ENCODE data around the gene IFT52. TPM values are rescaled to one million over a fixed set of nuclear protein-coding genes. Genes with fewer than 3 reads are reported as not detected.
A peak's percentile ranks its signal among the peaks of the same experiment; 100 is the strongest.

The IFT52 gene
- total RNA-seq, 4 donors from 2014 or later: 17.8 to 29.7 (median 23.1) TPM

DNA sequence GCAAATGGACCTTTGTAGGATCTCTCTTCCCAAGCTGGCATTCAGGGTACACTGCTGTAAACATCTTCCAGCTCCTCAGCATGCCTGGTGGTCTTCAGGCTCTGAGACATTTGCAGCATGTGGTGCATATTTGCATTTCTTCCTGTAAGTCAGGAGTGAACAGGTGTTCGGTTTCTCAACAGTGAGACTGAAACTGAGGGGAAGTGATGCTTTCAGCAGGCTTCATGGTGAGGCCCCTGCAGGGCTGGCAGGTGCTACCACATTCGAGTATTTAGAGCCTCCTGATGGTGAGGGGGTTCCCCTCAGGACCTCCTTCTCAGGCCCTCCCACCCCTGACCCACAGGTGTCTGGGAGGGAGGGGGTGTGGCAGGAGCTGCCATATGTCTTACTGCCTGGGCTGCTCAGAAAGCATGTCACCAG lies 91.3 kb downstream of the IFT52 start:
- Histone ChIP-seq H3K27me3 (no peaks in the 10 kb centered on the region), H3K9me3 (no peaks in the 10 kb centered on the region), H3K4me3 (no peak overlapping the region), H3K4me1 (no peaks in the 10 kb centered on the region), H3K27ac (peak overlapping the region in 1 of 4 donors; percentile 68), H3K36me3 (no peaks in the 10 kb centered on the region)
- no peak for DNase-seq (ENCODE audit: low spot score in 2 of 2)
- TF ChIP-seq EP300 (IDR thresholded peaks at IDR 0.05) (no peak), POLR2A (IDR thresholded peaks at IDR 0.05) (no peak), CTCF (IDR thresholded peaks at IDR 0.05) (no peak)
- WGBS, 2 donors: 65 to 80% methylated on average over 2 of the region's 2 CpGs

- no peak for DNase-seq (ENCODE audit: low spot score in 2 of 2)
- WGBS, 2 donors: 95 to 98% methylated on average over 9 of the region's 9 CpGs
- H3K27me3 ChIP-seq: no peaks in the 10 kb centered on the region
- H3K9me3 ChIP-seq: no peaks in the 10 kb centered on the region
- no peaks in the 10 kb centered on the region for H3K4me1 ChIP-seq
- H3K4me3 ChIP-seq: no peak overlapping the region
- peak overlapping the region in 1 of 4 donors; percentile 45 for H3K27ac ChIP-seq
- H3K36me3 ChIP-seq: no peaks in the 10 kb centered on the region
- TF ChIP-seq POLR2A (IDR thresholded peaks at IDR 0.05) (no peak), CTCF (IDR thresholded peaks at IDR 0.05) (no peak), EP300 (IDR thresholded peaks at IDR 0.05) (no peak)
Observed at GRCh38 chr20:43682446-43682845, 91.7 kb downstream of the IFT52 start.

DNA sequence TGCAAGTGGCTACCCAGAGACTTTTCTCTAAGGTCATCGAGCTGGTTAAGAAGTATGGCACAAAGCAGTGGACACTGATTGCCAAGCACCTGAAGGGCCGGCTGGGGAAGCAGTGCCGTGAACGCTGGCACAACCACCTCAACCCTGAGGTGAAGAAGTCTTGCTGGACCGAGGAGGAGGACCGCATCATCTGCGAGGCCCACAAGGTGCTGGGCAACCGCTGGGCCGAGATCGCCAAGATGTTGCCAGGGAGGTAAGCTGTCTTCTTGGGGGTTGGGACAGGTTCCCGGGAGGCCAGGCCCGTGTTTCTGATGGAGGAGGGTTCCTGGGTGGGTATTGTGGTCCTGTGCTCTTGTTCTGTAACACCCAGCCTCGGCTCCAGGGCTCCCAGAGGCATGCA lies 96.1 kb downstream of the IFT52 start:
- Histone ChIP-seq H3K27me3 (no peaks in the 10 kb centered on the region), H3K36me3 (no peaks in the 10 kb centered on the region), H3K4me1 (no peaks in the 10 kb centered on the region), H3K9me3 (no peaks in the 10 kb centered on the region), H3K27ac (no peak overlapping the region), H3K4me3 (no peak overlapping the region)
- TF ChIP-seq EP300 (IDR thresholded peaks at IDR 0.05) (no peak), CTCF (IDR thresholded peaks at IDR 0.05) (no peak), POLR2A (IDR thresholded peaks at IDR 0.05) (no peak)
- DNase-seq (ENCODE audit: low spot score in 2 of 2): no peak
- 89 to 98% methylated on average over 8 to 13 of the region's 13 CpGs for WGBS, 2 donors

DNA sequence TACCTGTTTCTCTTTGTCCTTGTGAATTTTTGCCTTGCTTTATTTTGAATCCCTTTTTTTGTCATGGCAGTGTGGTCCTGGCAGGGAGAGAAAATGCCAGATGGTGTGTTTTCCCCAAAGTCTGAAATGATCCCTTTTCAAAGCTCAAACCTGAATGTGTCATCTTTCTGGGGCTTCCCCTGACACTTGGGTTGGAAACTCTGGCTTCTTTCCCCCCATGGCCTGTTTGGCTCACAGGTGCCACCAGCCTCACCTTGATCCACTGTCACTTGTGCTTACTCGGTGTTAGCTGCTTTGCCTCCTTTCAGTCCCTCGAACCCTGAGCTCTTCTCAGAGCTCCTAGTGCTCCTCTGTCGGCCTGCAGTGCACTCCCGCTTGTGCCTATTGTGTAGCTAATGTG lies 98.4 kb downstream of the IFT52 start:
- no peak overlapping the region for H3K27ac ChIP-seq
- no peak overlapping the region for H3K4me3 ChIP-seq
- no peaks in the 10 kb centered on the region for H3K36me3 ChIP-seq
- no peak for TF ChIP-seq CTCF (IDR thresholded peaks at IDR 0.05)
- TF ChIP-seq EP300 (IDR thresholded peaks at IDR 0.05): no peak
- no peak for TF ChIP-seq POLR2A (IDR thresholded peaks at IDR 0.05)
- DNase-seq (ENCODE audit: low spot score in 2 of 2): no peak
- H3K4me1 ChIP-seq: no peaks in the 10 kb centered on the region
- no peaks in the 10 kb centered on the region for H3K27me3 ChIP-seq
- 85 to 89% methylated on average over 4 of the region's 4 CpGs for WGBS, 2 donors
- no peaks in the 10 kb centered on the region for H3K9me3 ChIP-seq

DNA sequence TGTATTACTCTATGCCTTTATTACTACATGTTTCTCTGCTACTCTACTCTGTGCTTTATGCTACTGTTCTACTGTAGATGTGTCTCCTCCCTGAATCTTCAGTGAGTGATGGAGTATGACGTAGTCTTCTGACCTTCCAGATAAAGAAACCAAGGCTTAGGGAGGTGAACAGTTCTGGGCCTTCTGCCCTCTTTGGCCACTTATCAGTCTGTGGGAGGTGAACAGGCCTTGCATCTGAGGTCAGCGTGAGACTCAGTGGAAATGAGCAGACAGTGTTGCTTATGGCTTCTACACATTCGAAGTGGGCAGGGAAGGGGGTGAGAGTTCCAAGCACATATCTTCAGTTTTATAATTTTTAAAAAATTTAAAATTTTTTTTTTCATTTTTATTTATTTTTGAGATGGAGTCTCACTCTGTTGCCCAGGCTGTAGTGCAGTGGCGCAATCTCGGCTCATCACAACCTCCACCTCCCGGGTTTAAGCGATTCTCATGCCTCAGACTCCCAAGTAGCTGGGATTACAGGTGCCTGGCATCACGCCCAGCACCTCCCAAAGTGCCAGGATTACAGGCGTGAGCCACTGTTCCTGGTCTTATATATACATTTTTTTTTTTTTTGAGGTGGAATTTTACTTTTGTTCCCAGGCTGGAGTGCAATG lies 100.3 kb downstream of the IFT52 start:
- no peak for DNase-seq (ENCODE audit: low spot score in 2 of 2)
- H3K4me3 ChIP-seq: no peak overlapping the region
- no peaks in the 10 kb centered on the region for H3K9me3 ChIP-seq
- H3K27me3 ChIP-seq: no peaks in the 10 kb centered on the region
- H3K4me1 ChIP-seq: no peaks in the 10 kb centered on the region
- no peaks in the 10 kb centered on the region for H3K36me3 ChIP-seq
- 89 to 90% methylated on average over 9 of the region's 9 CpGs for WGBS, 2 donors
- TF ChIP-seq EP300 (IDR thresholded peaks at IDR 0.05) (no peak), CTCF (IDR thresholded peaks at IDR 0.05) (no peak), POLR2A (IDR thresholded peaks at IDR 0.05) (no peak)
- H3K27ac ChIP-seq: no peak overlapping the region

Data from tibial nerve (tissue), 4 donors.